Mucosa of descending colon (tissue), 3 donors: ENCODE results near the gene ATG7. TPM values are rescaled to one million over a fixed set of nuclear protein-coding genes. Genes with fewer than 3 reads are reported as not detected.

Source experiments
- ATAC-seq: fragments of 200-7000 bp; cut with Tn5 transposase; one replicate; pipeline ENCODE4 v1.9.1; 2020; ENCODE audit warnings: mild to moderate bottlenecking, moderate library complexity
- DNase-seq, 3 donors: peaks; one replicate each; pipeline ENCODE4 v3.0.0-alpha.2; 2020
- H3K36me3 ChIP-seq: fragments of 200-600 bp; one replicate; pipeline ENCODE4 v1.8.0; 2021; ENCODE audit warnings: low read depth, mild to moderate bottlenecking
- H3K4me1 ChIP-seq: fragments of 200-600 bp; one replicate; pipeline ENCODE4 v1.8.0; 2021; ENCODE audit warnings: low read depth, mild to moderate bottlenecking
- H3K4me3 ChIP-seq: fragments of 200-600 bp; one replicate; pipeline ENCODE4 v1.8.0; 2021; ENCODE audit warnings: mild to moderate bottlenecking
- H3K9me3 ChIP-seq: fragments of 200-600 bp; one replicate; pipeline ENCODE4 v1.8.0; 2021; ENCODE audit warnings: mild to moderate bottlenecking
- intact Hi-C, 2 donors: fragments of 100-400 bp; cut with DNase I in 1 of 2; cut with micrococcal nuclease in 1 of 2; formaldehyde crosslinking; loops; one replicate each; pipeline versions ENCODE4 v1.11.0 to v1.11.1; 2022; cut with DNase I, micrococcal nuclease
- total RNA-seq, 3 donors: library from RNA; stranded (reverse); fragmentation: NEBNext Ultra II Directional in 2 of 3; extraction: Animal tissue kit (Norgen Biotek cat#: 25700) in 2 of 3; gene quantifications; one replicate each; pipeline versions ENCODE4 v1.2.1 to v1.2.4, GENCODE V29; 2021 to 2023
- TF ChIP-seq, protein P1 (sequence below): fragments of 200-600 bp; IDR thresholded peaks from one replicate; pipeline ENCODE4 v1.8.0; 2022; ENCODE audit warnings: antibody characterized with exemption, mild to moderate bottlenecking
- donor health status: DM: no; HTN: no; CAD: no; lungs with moderate emphysema.
- donor health status: DM: no; HTN: no; CAD: no.
- donor health status: DM: no; HTN: yes; CAD: no.

Gene ATG7
- total RNA-seq, 3 donors from 2014 or later = 40.4 to 49.6 (median 43.3) TPM

DNA sequence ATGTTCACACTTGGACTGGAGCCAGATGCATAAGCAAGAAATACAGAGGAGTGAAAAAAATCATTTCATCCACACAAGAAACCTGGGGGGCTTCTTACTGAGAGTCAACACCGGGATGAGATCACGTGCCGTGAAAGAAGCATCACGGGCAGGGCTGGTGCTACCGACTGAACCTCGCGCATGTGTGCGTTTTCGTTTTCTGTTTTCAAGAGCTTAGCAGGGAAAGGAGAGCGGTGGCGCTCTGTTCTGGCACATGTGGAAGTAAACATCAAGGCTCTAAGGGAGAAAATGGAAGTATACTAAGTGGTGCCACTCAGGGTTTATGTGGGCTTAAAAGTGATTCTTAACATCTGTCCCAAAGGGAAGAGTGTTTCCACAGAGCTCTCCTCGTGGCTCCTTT is 315.6 kb downstream of the ATG7 start:
- TF ChIP-seq, protein P1, sequence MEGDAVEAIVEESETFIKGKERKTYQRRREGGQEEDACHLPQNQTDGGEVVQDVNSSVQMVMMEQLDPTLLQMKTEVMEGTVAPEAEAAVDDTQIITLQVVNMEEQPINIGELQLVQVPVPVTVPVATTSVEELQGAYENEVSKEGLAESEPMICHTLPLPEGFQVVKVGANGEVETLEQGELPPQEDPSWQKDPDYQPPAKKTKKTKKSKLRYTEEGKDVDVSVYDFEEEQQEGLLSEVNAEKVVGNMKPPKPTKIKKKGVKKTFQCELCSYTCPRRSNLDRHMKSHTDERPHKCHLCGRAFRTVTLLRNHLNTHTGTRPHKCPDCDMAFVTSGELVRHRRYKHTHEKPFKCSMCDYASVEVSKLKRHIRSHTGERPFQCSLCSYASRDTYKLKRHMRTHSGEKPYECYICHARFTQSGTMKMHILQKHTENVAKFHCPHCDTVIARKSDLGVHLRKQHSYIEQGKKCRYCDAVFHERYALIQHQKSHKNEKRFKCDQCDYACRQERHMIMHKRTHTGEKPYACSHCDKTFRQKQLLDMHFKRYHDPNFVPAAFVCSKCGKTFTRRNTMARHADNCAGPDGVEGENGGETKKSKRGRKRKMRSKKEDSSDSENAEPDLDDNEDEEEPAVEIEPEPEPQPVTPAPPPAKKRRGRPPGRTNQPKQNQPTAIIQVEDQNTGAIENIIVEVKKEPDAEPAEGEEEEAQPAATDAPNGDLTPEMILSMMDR = no peak
- DNase-seq (no peak), ATAC-seq (no peak)
- no peaks in the 10 kb centered on the region for H3K36me3 ChIP-seq
- no peak overlapping the region for H3K4me3 ChIP-seq
- intact Hi-C loops = no loop called here
- H3K9me3 ChIP-seq = no peaks in the 10 kb centered on the region
- peaks cover 25% of the 10 kb centered on the region for H3K4me1 ChIP-seq

DNA sequence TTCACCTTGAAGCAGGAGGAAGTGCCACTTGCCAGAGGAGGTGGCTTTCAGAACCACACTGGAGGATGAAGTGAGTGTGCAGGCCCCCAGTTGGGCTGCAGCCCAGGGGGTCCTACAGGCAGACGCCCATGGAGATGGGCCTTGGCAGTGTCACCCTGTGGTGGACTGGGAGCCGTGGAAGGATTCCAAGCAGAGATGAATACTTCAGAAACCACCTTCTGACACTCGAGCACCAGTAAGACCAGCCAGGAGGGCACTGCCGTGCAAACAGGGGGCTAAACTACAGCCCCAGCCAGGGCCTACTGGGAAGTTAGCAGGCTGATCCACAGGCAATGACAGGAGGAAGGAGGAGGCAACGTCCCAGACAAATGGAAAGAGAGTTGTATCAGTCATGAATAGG is 316.1 kb downstream of the ATG7 start:
- intact Hi-C loops = no loop called here
- H3K4me3 ChIP-seq = no peak overlapping the region
- TF ChIP-seq, protein P1 = no peak
- DNase-seq = no peak
- ATAC-seq = no peak
- H3K9me3 ChIP-seq = no peaks in the 10 kb centered on the region
- no peaks in the 10 kb centered on the region for H3K36me3 ChIP-seq
- H3K4me1 ChIP-seq = peaks cover 21% of the 10 kb centered on the region

DNA sequence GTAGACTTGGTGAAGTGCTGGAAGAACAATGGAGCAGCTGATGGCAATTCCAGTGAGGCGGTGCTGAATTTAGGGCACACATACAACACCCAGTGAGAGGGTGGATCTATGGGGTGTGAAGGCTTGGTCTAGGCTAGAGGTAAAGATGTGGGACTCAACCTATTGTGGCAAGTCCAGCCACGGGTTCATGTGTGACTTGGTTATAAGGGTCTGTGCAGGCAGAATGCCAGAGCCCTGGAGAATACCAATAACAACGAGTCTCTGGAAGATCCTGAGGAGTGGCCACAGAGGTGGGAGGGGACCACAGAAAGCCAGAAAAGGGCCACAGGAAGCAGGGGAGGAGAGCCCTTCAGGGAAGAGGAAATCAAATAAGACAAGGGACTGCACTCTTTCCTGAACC is 316.6 kb downstream of the ATG7 start:
- Histone ChIP-seq H3K9me3 (no peaks in the 10 kb centered on the region), H3K4me3 (no peak overlapping the region), H3K36me3 (no peaks in the 10 kb centered on the region), H3K4me1 (peaks cover 17% of the 10 kb centered on the region)
- no peak for DNase-seq
- intact Hi-C loops = no loop called here
- TF ChIP-seq, protein P1 = no peak
- ATAC-seq = peak; percentile 32

DNA sequence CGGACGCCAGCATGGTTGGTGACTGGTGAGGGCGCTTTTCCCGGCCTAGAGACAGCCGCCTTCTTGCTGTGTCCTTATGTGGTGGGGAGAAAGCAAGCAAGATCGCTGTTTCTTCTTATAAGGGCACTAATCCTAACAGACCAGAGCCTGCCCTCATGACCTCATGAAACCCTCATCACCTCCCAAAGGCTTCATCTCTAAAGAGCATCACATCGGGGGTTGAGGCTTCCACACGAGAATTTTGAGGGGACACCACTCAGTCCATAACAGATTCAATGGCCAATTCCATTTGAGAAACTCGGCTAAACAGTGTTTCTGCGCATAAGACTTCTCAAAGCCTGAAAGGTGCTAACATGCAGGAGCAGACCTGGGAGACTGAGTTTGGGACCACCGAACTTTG is 317.5 kb downstream of the ATG7 start:
- ATAC-seq = no peak

DNA sequence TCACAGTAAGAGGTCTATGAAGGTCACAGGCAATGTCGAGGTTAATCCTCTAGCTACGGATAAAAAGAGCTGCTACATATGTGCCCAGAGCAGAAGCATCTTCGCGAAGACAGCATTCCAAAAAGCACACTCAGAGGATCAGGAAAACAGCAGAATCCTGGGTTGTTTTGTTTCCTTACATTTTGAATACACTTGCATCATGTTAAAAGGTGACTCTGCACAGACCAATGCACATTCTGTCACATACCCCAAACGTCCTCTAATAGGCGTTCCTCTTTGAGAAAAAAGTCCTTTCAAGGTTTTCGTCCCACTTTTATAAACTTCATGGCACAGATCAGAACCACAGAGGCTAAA is 318.8 kb downstream of the ATG7 start:
- Histone ChIP-seq H3K4me3 (no peak overlapping the region), H3K4me1 (peaks cover 13% of the 10 kb centered on the region), H3K36me3 (no peaks in the 10 kb centered on the region), H3K9me3 (no peaks in the 10 kb centered on the region)
- intact Hi-C loops = loop anchor here in 1 of 2 donors (10.0 kb wide), 1 partner anchor 54 kb away; the partner anchor contains the start of gene VGLL4
- no peak for DNase-seq
- ATAC-seq = no peak
- TF ChIP-seq, protein P1 = no peak

More for the DNA sequence above, 317.5 kb downstream of the ATG7 start:
- no peak for DNase-seq
- no peak overlapping the region for H3K4me3 ChIP-seq
- TF ChIP-seq, protein P1 = no peak
- H3K36me3 ChIP-seq = no peaks in the 10 kb centered on the region
- intact Hi-C loops = loop anchor here in 1 of 2 donors (10.0 kb wide), 1 partner anchor 55 kb away; the partner anchor contains the start of gene VGLL4
- H3K4me1 ChIP-seq = peaks cover 13% of the 10 kb centered on the region
- no peaks in the 10 kb centered on the region for H3K9me3 ChIP-seq
